ENCODE measurements around the gene CMTM6. TPM values are rescaled to one million over a fixed set of nuclear protein-coding genes. Genes with fewer than 3 reads are reported as not detected.
A peak's percentile ranks its signal among the peaks of the same experiment; 100 is the strongest.

CMTM6 gene
- total and polyA plus RNA-seq, 2 of the 13 experiments (the other 11 are each of a cell fraction or from before 2014, with no cell fraction given): 25.6 to 55.7 TPM

DNA sequence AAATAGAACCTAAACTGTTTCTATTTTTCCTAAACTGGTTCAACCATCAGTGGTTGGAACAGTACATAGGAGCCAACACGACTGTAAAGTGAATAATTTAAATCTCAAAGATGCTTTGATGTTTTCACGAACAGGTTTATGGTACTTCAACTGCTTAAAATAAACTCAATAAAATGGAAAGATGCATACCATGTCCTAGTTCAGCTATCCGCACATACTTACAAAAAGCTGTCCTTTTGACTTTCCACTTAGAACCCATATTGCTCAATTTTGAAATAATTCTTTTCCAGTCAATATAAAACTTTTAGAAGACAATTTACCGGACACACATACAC lies 902 bp downstream of the CMTM6 start:
- Histone ChIP-seq H2AFZ (ENCODE audit: low read length) (no peak overlapping the region), H3K4me1 (ENCODE audit: insufficient read depth, low read length) (peaks cover 47% of the 10 kb centered on the region), H3K4me3 (replicated peaks in 1 of 3; ENCODE audit: insufficient read depth in 1 of 3, low read depth in 2 of 3, low read length in 3 of 3) (peak overlapping the region; percentile 76 to 97 (median 82)), H3K79me2 (ENCODE audit: insufficient read depth, low read length) (peaks cover 30% of the 10 kb centered on the region), H3K27me3 (ENCODE audit: control insufficient read depth in 1 of 2, insufficient read depth in 2 of 2, low read length in 2 of 2) (peaks cover 0 to 1% of the 10 kb centered on the region in 2 experiments; a peak in 2 of 5 replicates), H3K27ac (ENCODE audit: extremely low read length, insufficient read depth, low read length) (peak overlapping the region; percentile 80), H4K20me1 (ENCODE audit: insufficient read depth, low read length) (no peaks in the 10 kb centered on the region), H3K9ac (ENCODE audit: insufficient read depth, low read depth, low read length) (peak overlapping the region; percentile 87), H3K9me3 (ENCODE audit: low read length) (no peaks in the 10 kb centered on the region), H3K36me3 (replicated peaks in 1 of 2; ENCODE audit: control insufficient read depth in 1 of 2, insufficient read depth in 2 of 2, low read length in 2 of 2) (no peaks in the 10 kb centered on the region), H3K4me2 (ENCODE audit: low read depth, low read length) (peak overlapping the region; percentile 85)
- intact Hi-C loops (cut with micrococcal nuclease; ENCODE audit: unreplicated experiment): loop anchor here (10.0 kb wide), 1 partner anchor 107 kb away; the partner anchor contains the start of gene CMTM7
- in situ Hi-C loops (cut with HindIII; ENCODE audit: extremely low pct_ligation_motif_present, low pct_unique_long_range_greater_than_20kb): loop anchor here (10.0 kb wide), 1 partner anchor 433 kb away; no protein-coding TSS in a partner anchor
- no peak for FAIRE-seq
- no peak; the same call in 2 of the 3 replicates for ATAC-seq
- TF ChIP-seq U2AF1 (optimal IDR thresholded peaks at IDR 0.05; ENCODE audit: low read depth, low read length) (no peak), GLI4 (CRISPR knock-in tag; IDR thresholded peaks at IDR 0.05; ENCODE audit: borderline replicate concordance) (0 out of 2 replicates have a peak, but pooled peaks have one; percentile 18), NFATC3 (CRISPR knock-in tag; IDR thresholded peaks at IDR 0.05) (0 out of 2 replicates have a peak, but pooled peaks have one; percentile 66), CREM (IDR thresholded peaks at IDR 0.05) (0 out of 2 replicates have a peak, but pooled peaks have one; percentile 3), CREM (CRISPR knock-in tag; IDR thresholded peaks at IDR 0.05) (no peak)
- under 1% methylated on average over 4 of the region's 4 CpGs for WGBS (ENCODE audit: low lambda C conversion rate)
- no peak for DNase-seq (ENCODE audit: low spot score)
- CTCF ChIA-PET (ENCODE audit: low intra/inter-chr PET ratio, low total read pairs): no interaction called here
- BruUV-seq (replicated peaks): no TSS peak
- POLR2A ChIA-PET: interaction anchor here (0.7 kb wide), 1 partner anchor 20 kb away, joined by 5 read pairs; no protein-coding TSS in a partner anchor

DNA sequence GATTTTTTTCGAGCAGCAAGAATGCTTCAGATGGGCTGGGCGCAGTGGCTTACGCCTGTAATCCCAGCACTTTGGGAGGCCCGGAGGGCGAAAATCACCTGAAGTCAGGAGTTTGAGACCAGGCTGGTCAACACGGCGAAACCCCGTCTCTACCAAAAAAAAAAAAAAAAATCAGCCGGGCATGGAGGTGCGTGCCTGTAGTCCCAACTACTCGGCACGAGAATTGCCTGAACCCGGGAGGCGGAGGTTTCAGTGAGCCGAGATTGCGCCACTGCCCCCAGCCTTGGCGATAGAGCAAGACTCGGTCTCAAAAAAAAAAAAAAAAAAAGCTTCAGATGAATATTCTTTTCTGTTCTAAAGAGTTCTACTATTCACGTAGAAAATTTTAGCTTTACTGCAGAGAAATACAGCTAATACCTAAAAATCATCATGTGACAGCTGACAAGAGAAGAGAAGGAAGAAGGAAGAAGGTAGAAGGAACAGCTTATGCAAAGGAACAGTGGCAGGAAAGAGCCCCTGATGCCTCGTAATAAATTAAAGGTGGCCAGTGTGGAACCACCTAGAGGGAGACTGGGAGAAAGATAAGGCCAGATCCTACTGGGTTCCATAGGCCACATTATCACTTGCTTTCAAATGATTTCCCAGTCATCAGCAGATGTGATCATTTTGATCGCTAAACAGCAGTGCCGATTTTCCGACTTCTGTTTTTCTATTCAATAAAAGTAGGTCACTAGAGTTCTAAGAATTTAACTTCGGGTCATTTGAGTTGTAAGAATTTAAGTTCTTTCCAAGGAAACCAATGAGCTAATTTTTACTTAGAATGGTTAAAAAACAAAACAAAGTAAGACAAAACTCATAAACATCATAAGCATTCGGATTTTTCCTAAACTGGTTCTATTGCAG lies 1.5 kb downstream of the CMTM6 start:
- H3K36me3 ChIP-seq (replicated peaks in 1 of 2; ENCODE audit: control insufficient read depth in 1 of 2, insufficient read depth in 2 of 2, low read length in 2 of 2): no peaks in the 10 kb centered on the region
- peak overlapping the region; percentile 85 for H3K4me2 ChIP-seq (ENCODE audit: low read depth, low read length)
- no peak overlapping the region for H2AFZ ChIP-seq (ENCODE audit: low read length)
- ChIA-PET CTCF (ENCODE audit: low intra/inter-chr PET ratio, low total read pairs) (no interaction called here), POLR2A (interaction anchor here (0.7 kb wide), 1 partner anchor 19 kb away, joined by 5 read pairs; no protein-coding TSS in a partner anchor)
- peaks cover 30% of the 10 kb centered on the region for H3K79me2 ChIP-seq (ENCODE audit: insufficient read depth, low read length)
- DNase-seq (ENCODE audit: low spot score): no peak
- H3K9ac ChIP-seq (ENCODE audit: insufficient read depth, low read depth, low read length): peak overlapping the region; percentile 87
- TSS peak; percentile 61 for BruUV-seq (replicated peaks)
- no peak for FAIRE-seq
- H3K27me3 ChIP-seq (ENCODE audit: control insufficient read depth in 1 of 2, insufficient read depth in 2 of 2, low read length in 2 of 2): no peaks in the 10 kb centered on the region; a peak in 1 of 5 replicates
- no peaks in the 10 kb centered on the region for H3K9me3 ChIP-seq (ENCODE audit: low read length)
- in situ Hi-C loops (cut with HindIII; ENCODE audit: extremely low pct_ligation_motif_present, low pct_unique_long_range_greater_than_20kb): loop anchor here (10.0 kb wide), 1 partner anchor 434 kb away; no protein-coding TSS in a partner anchor
- no peak for ATAC-seq
- H3K4me1 ChIP-seq (ENCODE audit: insufficient read depth, low read length): peaks cover 47% of the 10 kb centered on the region
- H3K4me3 ChIP-seq (replicated peaks in 1 of 3; ENCODE audit: insufficient read depth in 1 of 3, low read depth in 2 of 3, low read length in 3 of 3): peak overlapping the region; percentile 76 to 97 (median 82)
- intact Hi-C loops (cut with micrococcal nuclease; ENCODE audit: unreplicated experiment): loop anchor here (10.0 kb wide), 1 partner anchor 106 kb away; the partner anchor contains the start of gene CMTM7
- WGBS (ENCODE audit: low lambda C conversion rate): 6% methylated on average over 25 of the region's 25 CpGs
- H3K27ac ChIP-seq (ENCODE audit: extremely low read length, insufficient read depth, low read length): no peak overlapping the region
- H4K20me1 ChIP-seq (ENCODE audit: insufficient read depth, low read length): no peaks in the 10 kb centered on the region
- TF ChIP-seq CEBPB (IDR thresholded peaks at IDR 0.05; ENCODE audit: borderline replicate concordance, low read depth, low read length): peak; percentile 76
- TF ChIP-seq TARDBP (CRISPR knock-in tag; IDR thresholded peaks at IDR 0.05): peak; percentile 2; the same call in 1 of the 2 replicates
- TF ChIP-seq, protein P1, sequence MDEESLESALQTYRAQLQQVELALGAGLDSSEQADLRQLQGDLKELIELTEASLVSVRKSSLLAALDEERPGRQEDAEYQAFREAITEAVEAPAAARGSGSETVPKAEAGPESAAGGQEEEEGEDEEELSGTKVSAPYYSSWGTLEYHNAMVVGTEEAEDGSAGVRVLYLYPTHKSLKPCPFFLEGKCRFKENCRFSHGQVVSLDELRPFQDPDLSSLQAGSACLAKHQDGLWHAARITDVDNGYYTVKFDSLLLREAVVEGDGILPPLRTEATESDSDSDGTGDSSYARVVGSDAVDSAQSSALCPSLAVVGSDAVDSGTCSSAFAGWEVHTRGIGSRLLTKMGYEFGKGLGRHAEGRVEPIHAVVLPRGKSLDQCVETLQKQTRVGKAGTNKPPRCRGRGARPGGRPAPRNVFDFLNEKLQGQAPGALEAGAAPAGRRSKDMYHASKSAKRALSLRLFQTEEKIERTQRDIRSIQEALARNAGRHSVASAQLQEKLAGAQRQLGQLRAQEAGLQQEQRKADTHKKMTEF (CRISPR knock-in tag; IDR thresholded peaks at IDR 0.05): no peak
- TF ChIP-seq ZNF33A (CRISPR knock-in tag; IDR thresholded peaks at IDR 0.05; ENCODE audit: borderline replicate concordance): no peak
- no peak for TF ChIP-seq EZH2 (conservative IDR thresholded peaks at IDR 0.05; ENCODE audit: low read depth, low read length)
- TF ChIP-seq, protein P2, sequence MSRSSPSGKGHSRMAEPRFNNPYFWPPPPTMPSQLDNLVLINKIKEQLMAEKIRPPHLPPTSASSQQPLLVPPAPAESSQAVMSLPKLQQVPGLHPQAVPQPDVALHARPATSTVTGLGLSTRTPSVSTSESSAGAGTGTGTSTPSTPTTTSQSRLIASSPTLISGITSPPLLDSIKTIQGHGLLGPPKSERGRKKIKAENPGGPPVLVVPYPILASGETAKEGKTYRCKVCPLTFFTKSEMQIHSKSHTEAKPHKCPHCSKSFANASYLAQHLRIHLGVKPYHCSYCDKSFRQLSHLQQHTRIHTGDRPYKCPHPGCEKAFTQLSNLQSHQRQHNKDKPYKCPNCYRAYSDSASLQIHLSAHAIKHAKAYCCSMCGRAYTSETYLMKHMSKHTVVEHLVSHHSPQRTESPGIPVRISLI (CRISPR knock-in tag; IDR thresholded peaks at IDR 0.05; ENCODE audit: borderline replicate concordance): peak; percentile 81; the same call in 1 of the 2 replicates
- TF ChIP-seq THYN1 (CRISPR knock-in tag; IDR thresholded peaks at IDR 0.05; ENCODE audit: borderline replicate concordance, low read depth): no peak
- TF ChIP-seq CEBPG (CRISPR knock-in tag; IDR thresholded peaks at IDR 0.05): peak; percentile 62; the same call in 1 of the 2 replicates
- no peak for TF ChIP-seq GPN1 (CRISPR knock-in tag; IDR thresholded peaks at IDR 0.05; ENCODE audit: borderline replicate concordance)
